Stimulated activated CD8-positive, alpha-beta memory T cell treated with anti-CD3 and anti-CD28 coated beads, Interleukin-4, amount 100 ng/mL, for 48 hours (primary cell): ENCODE data around the gene SYT1.
"Not testable (repeated sequence)": the region's sequence is repeated elsewhere in the genome, so short reads cannot be mapped to it uniquely, and the experiment has no call there.

ENCODE experiments used
- DNase-seq: peaks from one replicate; pipeline ENCODE4 v3.0.0-alpha.2; 2020

The SYT1 gene

DNA sequence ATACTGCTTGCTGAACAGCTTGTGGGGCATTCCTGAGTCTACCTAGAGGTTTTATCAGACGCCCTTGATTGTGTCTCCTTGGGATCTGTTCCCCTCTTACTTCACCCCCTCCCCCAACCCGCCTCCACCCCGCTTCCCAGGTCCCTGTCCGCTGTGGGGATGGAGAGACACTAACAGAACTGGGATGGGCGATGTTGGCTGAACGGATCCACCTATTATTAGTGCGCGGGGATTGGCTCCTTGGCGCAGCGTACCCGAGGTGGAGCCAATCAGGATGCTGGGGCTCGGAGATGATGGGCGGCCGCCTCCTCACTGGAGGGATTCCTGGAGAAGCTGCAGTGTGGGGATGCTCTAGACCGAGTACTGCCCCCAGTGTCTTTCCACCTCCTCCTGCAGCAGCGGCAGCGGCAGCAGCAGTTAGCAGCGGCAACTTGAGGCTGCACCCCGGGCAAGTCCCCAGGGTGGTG lies at the start of gene SYT1:
TSS of gene SYT1 (plus strand) at position 372 of the 467 bp plus-strand sequence.
- no peak for DNase-seq

DNA sequence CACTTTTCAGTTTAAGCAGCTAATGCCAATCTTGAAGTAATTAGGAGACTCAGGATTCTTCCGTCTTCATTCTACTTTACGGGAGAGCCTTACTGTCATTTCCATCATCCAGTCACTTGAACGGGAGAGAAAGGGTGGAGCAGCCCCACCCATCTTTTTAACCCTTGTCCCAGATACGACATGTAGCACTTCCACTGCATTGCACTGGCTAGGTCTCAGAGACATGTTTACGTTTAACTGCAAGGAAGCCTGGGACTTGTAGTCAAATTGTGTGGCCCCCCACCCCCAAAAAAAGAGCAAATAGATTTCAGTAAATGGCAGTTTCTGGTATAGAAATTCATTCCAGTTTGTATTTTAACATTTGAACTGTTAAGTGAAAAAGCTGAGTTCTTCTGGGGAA lies 46.1 kb upstream of the SYT1 start:
- no peak for DNase-seq

DNA sequence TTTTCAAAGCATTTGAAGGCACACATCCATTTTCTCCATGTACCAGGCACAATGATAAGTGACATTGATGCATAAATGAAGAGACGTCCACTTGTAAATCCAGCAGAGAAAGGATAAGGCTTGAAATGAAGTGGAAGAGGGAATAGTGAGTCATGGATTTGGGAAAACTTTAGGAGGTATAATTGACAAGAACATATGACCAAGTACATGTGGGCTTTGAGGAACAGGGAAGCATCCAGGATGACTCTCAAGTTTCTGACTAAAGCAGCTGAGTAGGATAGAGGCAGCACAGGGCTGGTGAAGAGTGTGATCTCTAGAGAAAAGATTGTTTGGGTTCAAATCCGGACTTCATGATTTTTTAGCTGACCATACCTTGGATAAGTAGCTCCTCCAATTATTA lies 43.6 kb upstream of the SYT1 start:
- DNase-seq = no peak

DNA sequence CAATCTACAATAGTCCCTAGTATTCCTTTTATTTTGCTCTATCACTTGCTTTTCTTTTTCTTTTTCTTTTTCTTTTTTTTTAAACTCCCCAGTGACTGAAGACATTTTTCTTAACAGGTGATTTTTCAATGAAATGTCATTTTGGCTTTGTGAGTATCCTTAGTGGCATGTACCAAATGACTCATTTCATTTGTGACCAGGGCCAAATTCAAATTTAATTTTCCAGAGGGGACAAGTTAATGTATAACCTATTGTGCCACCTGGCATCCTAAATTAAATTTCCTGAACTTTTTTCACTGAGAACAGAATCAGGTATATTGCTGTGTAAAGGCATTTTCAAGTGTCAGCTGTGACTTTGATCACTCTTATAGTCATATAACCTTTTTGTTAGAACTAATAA lies 39.7 kb upstream of the SYT1 start:
- no peak for DNase-seq

DNA sequence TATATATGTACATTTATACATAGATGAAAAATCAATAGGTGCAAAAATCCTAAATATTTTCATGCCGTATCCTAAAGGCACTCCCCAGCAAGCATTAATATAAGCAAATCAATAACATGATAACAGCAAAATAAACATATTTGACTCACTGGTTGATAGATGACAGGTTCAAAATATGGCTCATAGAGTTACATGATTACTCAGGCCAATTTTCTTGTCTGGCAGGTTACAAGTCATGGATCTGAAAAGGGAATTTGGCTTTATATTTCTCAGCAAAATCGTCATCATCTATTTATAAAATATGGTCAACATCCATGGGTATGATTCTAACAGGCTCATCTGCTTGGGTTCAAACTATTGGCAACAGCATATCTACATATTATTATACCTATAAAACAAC lies 34.9 kb upstream of the SYT1 start:
- DNase-seq = no peak

DNA sequence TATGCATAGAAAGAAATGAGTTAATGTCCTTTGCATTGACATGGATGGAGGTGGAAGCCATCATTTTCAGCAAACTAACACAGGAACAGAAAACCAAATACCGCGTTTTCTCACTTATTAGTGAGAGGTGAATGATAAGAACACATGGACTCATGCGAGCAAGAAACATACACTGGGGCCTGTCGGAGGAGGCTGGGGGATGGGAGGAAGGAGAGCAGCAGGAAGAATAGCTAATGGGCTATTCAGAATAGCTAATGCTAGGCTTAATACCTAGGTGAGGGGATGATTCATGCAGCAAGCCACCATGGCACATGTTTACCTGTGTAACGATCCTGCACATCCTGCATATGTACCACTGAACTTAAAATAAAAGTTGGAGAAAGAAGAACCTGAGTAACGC lies 29.1 kb upstream of the SYT1 start:
- no peak for DNase-seq

DNA sequence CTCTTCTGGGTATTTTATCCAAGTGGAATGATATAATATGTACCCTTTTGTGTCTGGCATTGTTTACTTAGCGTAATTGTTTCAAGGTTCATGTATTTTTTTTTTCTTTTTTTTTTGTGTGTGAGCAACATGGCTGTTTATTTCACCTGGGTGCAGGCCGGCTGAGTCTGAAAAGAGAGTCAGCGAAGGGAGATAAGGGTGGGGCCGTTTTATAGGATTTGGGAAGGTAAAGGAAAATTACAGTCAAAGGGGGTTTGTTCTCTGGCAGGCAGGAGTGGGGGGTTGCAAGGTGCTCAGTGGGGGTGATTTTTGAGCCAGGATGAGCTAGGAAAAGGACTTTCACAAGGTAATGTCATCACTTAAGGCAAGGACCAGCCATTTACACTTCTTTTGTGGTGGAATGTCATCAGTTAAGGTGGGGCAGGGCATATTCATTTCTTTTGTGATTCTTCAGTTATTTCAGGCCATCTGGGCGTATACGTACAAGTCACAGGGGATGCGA lies 24.0 kb upstream of the SYT1 start:
- not testable (repeated sequence) for DNase-seq

DNA sequence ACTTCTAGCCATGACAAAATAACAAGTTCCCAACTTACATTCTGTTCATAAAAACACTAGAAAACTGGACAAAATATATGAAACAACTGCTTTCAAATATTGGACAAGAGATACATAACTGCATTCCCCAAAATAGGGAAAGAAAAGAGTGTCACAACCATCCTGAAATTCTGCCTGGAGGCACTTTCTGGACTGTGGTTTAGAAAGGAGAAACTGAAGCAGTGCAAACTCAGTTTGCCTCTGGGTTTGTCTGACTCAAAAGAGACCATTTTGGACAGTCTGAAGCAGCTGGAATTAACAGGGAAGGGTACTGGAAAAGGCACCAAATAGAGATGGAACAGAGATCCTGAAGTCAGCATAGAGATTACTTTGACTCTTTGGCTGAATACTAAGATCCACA lies 11.3 kb upstream of the SYT1 start:
- no peak for DNase-seq

DNA sequence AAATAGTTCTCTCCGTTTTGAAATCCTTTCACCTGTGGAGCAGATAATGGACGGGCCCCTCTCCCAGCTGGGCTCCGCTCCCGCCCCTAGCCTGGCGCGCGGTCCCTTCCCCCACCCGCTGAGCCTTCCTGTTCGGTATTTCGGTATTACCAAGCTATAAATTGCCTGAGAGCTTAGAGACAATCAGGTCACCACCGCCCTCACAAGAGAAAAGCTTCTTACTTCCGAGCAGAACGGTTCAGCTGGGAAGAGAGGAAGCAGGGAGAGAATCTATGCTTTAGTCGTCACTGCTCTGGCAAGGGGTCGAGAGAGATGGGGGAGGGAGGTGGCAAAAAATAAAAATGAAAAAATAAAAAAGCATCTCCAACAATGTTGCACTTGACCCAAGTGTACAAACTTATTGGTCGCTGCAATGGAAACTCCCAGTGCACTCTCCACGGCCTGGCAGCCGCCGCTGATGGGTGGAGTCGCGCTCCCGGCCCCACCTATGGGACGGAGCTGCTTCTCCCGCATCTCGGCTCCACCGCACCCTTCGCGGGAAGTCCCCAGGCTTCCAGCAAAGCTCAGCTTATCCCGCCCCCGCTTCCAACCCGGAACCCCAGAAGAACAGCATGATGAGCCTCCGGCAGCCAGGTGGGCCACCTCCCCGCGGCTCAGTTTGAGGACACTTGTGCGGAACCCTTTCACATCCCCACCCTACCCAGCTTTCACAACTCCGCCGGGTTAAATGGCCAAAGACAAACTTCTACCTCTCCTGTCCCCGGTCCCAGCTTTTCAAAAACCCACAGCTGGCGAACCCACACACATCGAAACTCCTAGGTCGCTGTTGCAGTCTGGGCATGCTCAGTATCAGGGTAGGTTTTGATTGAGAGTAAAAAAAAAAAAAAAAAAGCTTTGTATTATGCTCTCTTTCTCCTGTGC lies 832 bp upstream of the SYT1 start:
- no peak for DNase-seq

DNA sequence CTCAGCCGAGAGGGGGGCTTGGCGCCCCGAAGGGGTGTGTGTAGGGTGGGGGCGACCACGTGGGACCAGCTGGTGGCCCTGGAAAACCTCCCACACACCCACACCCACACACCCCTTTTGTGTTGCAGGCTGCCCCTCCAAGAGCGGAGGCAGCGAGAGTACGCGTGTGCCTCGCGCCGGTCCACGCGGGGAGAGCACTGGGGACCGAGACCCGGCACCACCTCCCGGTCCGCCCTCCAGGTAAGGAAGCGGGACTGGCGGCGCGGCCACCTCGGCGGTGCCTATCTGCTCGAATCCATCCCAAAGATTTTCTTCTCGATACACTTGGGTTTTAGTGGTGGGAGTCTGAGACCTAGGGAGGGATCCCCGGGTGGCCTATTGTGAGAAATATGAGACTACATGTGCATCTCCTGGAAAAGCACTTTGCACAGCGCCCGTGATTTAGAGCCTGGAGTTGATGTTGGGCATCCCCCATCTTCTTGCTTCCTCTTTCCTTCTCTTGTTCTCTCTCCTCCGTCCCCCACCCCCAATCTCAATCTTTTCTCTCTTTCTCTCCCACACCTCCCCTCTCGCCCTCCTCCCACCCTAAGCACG lies 393 bp downstream of the SYT1 start:
- no peak for DNase-seq

DNA sequence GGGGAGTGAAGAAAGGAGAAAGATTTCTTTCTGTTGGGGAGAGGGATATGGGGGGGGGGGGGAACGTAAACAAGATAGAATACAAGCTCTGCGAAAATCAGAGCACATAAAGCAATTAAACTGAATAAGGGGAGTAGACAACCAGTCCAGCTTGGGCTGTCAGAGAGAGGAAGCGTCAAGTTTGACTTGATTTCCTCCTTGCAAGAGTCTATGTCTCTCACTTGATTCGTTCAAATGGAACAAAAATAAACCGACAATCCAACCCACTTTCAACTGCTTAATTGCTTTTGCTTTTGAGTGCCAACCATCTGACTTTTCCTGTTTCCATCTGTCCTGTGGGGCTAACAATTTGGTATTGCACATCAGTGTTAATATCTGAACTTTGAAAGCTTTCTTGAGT lies 942 bp downstream of the SYT1 start:
- no peak for DNase-seq

DNA sequence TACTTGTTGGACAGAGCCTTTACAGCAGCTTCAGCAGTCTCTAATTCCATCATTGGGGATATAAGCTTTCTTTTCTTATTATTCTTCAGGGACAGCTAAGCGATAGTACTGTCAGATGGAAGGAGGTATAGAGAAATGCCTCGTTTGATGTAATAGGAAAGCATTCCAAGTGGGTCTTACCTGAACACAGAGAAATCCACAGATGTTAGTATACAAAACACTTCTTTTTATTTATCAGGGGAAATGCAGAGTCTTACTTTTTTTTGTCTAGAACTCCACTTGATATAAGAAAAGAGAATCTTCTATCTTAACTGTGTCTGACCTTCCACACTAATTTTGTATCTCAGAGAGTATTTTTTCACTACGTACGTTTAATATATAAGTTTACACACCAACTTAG lies 1.9 kb downstream of the SYT1 start:
- no peak for DNase-seq

DNA sequence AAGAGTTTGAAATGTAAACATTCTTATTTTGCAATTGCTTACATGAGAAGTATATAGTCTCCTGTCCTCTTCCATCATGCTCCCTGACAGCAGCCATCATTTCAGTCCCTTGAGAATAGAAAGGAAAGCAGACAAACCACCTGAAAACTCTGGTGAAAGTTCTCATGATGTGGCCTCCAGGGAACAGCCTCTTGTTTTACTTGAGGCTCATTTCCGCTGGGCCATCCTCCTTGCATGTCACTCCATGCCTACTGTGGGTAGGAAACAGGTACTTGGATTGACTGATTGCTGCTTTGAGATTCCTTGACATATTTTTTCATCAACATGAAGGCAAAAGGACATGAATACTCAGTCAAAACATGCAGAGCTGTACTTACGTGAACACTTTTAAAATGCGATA lies 6.0 kb downstream of the SYT1 start:
- DNase-seq = no peak

DNA sequence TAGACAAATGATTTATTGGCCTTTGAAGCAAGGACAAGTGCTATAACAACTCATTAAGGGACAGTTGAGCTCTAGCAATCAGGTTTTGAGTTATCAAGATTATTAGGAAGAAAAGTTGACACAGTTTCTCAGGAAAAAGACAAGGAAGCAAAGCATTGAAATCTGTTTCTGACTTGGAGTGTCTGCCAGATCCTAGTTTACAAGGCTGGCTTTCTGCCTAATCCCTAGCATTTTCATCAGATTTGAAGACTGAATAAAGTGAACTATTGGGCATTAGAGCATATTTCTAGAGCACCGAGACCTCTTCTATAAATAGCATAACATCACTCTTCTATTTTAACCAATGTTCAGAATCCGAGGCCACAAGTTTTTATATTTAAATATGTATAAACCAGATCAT lies 7.0 kb downstream of the SYT1 start:
- DNase-seq = no peak

DNA sequence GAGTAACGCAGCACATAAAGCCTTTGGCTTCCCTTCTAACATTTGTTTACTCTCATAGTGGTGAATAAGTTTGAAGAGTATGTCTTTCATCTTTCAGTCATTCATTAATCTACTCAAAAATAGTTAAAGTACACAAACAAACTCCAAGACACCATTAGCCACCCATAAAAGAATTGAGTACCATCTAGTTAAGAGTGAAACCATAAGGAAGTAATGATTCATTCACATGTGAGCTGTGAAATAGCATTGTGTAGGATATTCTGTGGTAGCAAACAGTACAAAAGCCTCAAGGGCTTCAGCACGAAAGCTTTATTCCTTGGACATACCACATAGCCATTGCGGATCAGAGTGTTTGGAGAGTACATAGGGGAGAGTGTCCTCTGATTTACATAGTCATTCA lies 13.9 kb downstream of the SYT1 start:
- no peak for DNase-seq

DNA sequence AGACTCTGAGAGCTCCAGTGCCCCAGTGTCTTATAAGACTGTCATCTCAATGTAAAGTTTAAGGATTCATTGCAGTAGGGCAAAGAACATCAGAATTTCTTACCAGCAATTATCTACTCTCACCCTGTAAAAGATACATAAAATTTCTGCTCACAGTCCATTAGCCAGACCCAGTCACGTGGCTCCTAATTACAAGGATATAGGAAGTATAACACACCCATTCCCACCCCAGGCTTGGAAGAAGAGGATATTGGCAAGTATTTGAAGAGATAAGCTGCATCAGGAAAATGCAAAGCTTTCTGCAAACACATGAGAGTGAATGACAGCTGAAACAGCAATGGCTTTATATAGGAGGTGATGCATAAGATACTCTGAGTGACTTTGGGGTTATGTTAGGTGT lies 14.3 kb downstream of the SYT1 start:
- DNase-seq = no peak

DNA sequence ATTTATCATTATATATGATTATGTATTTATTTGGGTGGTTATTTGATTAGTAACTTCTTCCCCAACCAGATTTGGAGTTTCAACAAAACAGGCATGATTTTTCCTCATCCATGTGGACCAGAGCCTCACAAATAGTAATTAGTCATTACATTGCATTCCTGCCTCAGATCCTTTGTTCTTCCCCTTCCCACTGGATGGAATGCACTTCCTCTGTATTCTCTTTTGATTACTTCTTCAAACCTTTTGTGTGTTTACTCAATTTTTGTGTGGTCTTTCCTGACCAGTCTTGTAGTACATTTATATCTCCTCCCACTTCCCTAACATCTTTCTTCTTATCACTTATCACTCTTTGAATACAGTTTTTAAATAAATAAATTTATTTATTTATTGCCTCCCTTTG lies 15.5 kb downstream of the SYT1 start:
- no peak for DNase-seq

DNA sequence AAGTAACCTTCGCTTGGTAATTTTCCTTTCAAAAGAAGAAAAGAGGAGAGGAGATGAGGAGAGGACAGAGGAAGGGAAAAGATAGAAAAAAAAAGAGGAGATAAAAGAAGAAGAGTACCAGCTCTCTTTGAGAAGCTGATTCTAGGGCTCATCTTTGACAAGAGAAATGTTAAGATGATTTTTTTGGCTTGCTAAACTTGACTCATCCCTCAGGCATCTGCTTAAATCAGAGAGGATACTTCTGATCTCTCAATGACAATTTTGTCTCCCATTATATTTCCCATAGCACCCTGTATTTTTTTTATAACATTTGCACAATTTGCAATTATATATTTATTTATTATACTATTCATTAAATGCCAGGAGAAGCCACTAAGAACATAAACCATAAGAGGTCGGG lies 17.1 kb downstream of the SYT1 start:
- DNase-seq = no peak

DNA sequence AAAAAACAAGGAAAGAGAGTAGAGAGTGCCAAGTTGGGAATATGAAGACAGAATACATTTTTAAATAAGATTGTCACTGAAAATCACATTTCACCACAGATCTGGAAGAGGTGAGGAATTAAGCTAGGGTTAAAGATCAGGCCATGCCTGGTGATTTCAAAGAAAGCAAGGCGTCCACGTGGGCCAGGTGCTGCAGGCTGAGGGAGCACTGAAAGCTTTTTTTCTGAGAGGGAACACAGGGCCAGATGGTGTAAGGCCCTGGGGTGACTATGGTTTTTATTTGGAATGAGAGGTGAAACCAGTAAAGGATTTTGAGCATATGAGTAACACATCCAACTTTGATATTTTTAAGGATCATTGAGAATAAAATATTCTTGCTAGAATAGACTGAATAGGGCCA lies 20.9 kb downstream of the SYT1 start:
- no peak for DNase-seq

DNA sequence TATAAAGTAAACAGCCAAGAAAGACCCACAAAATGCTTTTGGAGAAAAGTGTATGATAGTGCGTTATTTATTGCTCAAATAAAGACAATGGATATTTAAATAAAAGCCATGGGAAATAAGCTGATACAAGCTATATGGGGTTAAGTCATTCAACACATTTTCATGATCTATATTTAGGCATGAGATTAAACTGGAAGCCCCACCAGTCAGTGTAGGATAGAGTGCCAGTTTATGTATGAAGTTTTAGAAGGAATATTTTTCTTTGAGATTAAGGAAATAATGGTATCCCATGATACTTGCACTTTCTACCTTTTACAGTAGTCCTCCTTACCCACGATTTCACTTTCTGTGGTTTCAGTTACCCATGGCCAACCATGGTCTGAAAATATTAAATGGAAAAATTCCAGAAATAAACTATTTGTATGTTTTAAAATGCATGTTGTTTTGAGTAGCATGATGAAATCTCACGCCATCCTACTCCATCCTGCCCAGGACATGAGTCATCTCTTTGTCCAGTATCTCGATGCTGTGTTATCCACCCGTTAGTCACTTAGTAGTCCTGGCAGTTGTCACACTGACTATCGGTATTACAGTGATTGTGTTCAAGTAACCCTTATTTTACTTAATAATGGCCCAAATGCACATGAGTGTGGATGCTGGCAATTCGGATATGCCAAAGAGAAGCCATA lies 22.3 kb downstream of the SYT1 start:
- no peak for DNase-seq

DNA sequence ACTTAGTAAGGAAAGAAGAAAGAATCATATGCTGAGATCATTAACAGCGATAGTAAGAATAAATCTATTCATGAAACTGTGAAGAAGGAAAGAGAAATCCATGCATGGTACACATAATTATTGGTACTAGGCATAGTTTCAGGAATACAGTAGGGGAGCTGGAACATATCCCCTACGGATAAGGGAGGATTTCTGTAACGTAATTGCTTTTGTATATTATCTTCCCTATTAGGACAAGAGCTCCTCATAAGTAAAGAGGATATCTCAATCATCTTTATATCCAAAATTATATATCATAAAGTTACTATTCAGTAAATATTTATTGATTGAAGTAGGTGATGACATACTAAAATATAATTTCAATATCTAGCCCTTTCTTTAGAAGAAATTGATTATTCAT lies 22.9 kb downstream of the SYT1 start:
- DNase-seq = no peak

DNA sequence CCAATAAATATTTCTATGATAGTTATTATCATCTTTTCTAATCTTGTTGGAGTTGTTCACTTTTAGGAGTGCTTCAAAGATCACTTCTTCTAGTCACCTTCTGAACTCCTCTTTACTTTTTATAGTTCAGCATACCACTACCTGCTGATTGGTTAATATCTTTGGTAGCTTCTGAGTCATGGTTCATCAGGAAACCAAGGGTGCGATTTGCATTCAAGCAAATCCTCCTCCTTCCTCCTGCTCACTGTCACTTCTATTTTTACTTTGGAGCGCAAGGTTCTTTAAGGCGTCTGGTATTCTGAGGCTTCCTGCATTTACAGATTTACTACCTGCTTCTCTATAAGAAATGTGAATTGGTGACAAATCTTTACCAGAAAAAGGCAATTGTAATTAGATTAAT lies 24.0 kb downstream of the SYT1 start:
- no peak for DNase-seq

DNA sequence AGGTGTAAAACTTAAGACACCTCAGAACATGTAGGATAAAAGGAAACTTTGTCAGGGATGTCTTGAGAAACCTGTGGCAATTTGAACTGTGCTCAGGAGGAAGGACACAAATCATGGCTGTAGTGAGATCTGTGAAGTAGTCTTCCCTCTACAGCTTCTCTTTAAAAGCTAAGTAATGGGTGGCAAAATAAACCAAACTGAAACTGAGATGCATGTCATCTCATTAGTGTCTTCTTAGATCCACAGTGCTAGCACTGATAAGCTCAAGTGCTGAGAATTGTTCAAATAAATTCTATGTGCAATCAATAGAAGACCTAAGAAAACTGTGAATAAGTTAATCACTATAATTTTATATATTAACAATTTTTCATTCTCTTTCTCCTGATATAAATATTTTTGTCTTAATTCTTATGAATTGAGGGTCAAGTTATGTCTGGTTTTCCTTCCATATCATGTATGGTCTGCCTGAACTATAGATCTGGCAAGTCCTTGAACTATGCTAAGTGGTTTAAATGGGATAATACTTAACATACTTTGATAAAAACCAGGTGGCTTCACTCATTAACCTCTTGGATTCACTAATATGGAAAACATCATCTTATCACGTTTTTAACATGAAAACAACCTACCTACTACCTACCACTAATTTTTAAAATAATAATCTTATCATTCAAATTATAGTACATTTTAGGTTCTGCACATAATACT lies 27.2 kb downstream of the SYT1 start:
- DNase-seq = no peak
